Measurements from ENCODE around the gene GPSM1.

GPSM1 gene

GRCh38 chr9:136386018-136386417 lies 58.7 kb downstream of the GPSM1 start:
- no peak overlapping the region for H3K4me3 ChIP-seq (replicated peaks; ENCODE audit: low read depth, low read length)
- TF ChIP-seq CTCF (IDR thresholded peaks at IDR 0.05; ENCODE audit: low read depth, low read length, missing control alignments): no peak
- no peak for DNase-seq (ENCODE audit: extremely low read depth, low read depth)

- no peak for DNase-seq (ENCODE audit: extremely low read depth, low read depth)
- no peak for TF ChIP-seq CTCF (IDR thresholded peaks at IDR 0.05; ENCODE audit: low read depth, low read length, missing control alignments)
- H3K4me3 ChIP-seq (replicated peaks; ENCODE audit: low read depth, low read length): no peak overlapping the region
These were observed 59.9 kb downstream of the GPSM1 start for GRCh38 chr9:136387217-136387616.

- H3K4me3 ChIP-seq (replicated peaks; ENCODE audit: low read depth, low read length): no peak overlapping the region
- DNase-seq (ENCODE audit: extremely low read depth, low read depth): no peak
- TF ChIP-seq CTCF (IDR thresholded peaks at IDR 0.05; ENCODE audit: low read depth, low read length, missing control alignments): no peak
These were observed 62.1 kb downstream of the GPSM1 start for GRCh38 chr9:136389396-136389795.

GRCh38 chr9:136391737-136392537 lies 64.6 kb downstream of the GPSM1 start:
- H3K4me3 ChIP-seq (replicated peaks; ENCODE audit: low read depth, low read length): no peak overlapping the region
- no peak for DNase-seq (ENCODE audit: extremely low read depth, low read depth)
- no peak for TF ChIP-seq CTCF (IDR thresholded peaks at IDR 0.05; ENCODE audit: low read depth, low read length, missing control alignments)

GRCh38 chr9:136392538-136393449 lies 65.5 kb downstream of the GPSM1 start:
- TF ChIP-seq CTCF (IDR thresholded peaks at IDR 0.05; ENCODE audit: low read depth, low read length, missing control alignments): no peak

GRCh38 chr9:136393531-136393930 lies 66.2 kb downstream of the GPSM1 start:
- H3K4me3 ChIP-seq (replicated peaks; ENCODE audit: low read depth, low read length): no peak overlapping the region
- TF ChIP-seq CTCF (IDR thresholded peaks at IDR 0.05; ENCODE audit: low read depth, low read length, missing control alignments): no peak
- DNase-seq (ENCODE audit: extremely low read depth, low read depth): no peak

More at GRCh38 chr9:136392538-136393449, 65.5 kb downstream of the GPSM1 start:
- no peak for DNase-seq (ENCODE audit: extremely low read depth, low read depth)
- H3K4me3 ChIP-seq (replicated peaks; ENCODE audit: low read depth, low read length): no peak overlapping the region

All from HFF-Myc (cell line).